HUDEP-2 (cell line): ENCODE data around the gene SPATA20.

Experiments
- DNase-seq, 76 experiments: peaks; one replicate each; lab custom pipeline; 2025; ENCODE audit not compliant: unreplicated experiment in 76 of 76; lab: John Stamatoyannopoulos, UW

SPATA20 gene

DNA sequence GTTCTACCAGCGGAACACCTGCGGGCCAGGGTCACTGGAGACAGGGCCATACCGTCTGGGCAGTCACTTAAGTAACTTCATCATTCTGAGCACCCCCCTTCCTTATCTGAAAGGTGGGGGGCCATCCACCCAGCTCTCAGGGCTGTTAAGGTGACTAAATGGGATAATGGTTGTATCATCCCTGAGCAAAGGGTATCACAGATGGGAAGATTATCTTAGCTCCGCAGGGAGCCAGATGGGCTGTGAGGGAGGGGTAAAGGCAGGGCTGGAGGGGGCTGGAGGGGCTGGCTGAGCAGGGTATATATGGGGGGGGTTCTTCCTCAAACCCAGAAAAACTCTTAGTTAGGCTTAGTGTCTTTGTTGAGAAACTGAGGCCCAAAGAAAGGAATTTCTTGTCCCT, 10.7 kb downstream of the SPATA20 start:
- no peak for DNase-seq

- no peak for DNase-seq
Observed at GRCh38 chr17:50558091-50558490, 11.1 kb downstream of the SPATA20 start.

DNA sequence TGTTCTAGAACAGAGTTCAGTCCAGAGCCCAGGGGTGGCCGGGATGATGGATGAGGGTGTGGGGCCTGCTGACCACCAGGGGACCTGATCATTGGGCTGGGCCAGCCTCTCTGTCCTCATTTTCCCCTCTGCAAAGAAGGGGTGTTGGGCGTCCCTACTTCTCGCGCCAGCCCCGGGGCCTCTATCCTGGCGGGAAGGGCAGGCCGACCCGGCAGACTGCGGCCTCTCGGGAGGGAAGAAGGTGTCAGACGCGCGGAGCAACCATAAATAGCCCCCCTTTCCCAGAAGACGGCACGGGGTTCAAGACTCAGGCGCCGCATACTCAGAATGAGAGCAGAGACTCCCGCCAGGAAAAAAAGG, 11.6 kb downstream of the SPATA20 start:
- DNase-seq, result no peak

- DNase-seq, result peak in 1 of 76 experiments; percentile 7
Observed at GRCh38 chr17:50558941-50559614, 12.1 kb downstream of the SPATA20 start.

DNA sequence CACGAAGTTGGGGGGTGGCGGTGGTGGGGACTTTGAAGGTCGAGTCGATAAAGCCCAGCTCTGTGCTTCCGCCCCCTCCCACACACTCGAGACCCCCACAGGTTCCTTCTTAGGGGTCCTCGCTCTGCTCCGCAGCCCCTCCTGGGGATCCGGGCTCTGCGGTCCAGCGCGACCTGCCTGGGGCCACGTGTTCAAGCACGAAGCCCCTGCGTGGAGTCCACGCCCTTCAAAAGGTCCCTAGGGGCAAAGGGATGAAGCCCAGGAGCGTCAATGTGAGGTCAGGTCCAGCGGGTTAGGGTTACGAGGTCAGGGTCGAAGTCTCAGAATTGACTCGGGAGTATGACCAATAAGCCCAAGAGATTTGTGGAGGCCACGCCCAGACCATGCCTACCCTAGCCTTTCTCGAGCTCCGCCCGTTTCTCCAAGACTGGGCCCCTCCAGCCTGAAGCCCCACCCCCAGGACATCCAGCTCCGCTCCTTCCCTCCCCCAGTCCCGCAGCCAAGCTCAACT, 12.8 kb downstream of the SPATA20 start:
- DNase-seq, result peak in 41 of 76 experiments; percentile 6 to 58 (median 38)

DNA sequence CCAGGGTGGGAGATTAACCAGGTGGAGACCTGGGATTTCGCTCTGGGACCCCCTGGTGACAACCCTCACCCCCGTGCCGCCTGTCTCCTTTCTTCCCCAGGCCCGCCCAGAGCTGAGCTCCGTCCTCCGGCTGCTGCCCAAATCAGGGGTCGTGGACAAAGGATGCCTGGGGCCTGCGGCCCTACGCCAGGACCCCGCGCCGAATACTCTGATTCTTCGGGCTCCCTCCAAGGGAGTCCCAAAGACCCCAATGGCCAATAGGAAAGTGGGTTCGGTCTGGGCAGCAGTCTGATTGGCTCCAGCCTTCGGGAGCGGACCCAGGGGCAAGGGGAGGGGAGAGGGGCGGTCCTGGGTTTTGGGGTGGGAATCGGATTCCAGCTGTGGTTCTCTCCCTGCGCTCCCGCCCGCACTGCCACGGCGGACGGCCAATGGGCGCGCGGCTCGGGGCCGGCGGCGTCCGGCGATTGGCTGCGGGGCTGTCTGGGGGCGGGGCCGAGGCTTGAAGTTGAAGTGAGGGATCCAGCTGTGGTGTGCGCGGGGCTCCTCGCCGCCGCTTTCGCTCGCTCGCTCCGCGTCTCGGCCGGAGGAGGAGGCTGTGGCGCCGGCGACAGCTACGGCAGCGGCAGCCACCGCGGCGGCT, 13.3 kb downstream of the SPATA20 start, which contains the start of gene CACNA1G:
Gene CACNA1G, plus strand, starts transcription at position 531 of the 640 bp plus-strand sequence. CDS start 745 bp downstream, outside the sequence.
- peak in 73 of 76 experiments; percentile 29 to 92 (median 73) for DNase-seq

- no peak for DNase-seq
Observed at GRCh38 chr17:50560931-50561745, 14.2 kb downstream of the SPATA20 start.

DNA sequence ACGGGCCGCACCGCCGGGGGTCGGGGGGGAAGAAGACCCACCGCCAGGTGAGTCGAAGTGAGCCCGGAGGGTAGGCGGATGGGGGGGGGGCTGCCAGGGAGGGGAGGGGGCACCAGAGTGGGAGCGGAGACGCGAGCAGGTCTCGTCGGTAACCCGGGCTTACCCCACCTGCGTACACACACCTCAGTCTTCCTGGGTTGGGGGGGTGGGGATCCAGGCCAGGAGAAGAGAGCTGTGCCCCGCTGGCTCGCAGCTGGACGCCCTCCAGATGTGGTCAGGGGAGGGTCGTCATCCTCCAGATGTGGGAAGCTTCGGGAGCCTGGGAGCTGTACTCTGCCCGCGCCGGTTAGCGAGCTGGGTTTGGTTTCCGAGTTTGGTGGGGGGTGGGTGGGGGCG, 14.8 kb downstream of the SPATA20 start:
- no peak for DNase-seq

DNA sequence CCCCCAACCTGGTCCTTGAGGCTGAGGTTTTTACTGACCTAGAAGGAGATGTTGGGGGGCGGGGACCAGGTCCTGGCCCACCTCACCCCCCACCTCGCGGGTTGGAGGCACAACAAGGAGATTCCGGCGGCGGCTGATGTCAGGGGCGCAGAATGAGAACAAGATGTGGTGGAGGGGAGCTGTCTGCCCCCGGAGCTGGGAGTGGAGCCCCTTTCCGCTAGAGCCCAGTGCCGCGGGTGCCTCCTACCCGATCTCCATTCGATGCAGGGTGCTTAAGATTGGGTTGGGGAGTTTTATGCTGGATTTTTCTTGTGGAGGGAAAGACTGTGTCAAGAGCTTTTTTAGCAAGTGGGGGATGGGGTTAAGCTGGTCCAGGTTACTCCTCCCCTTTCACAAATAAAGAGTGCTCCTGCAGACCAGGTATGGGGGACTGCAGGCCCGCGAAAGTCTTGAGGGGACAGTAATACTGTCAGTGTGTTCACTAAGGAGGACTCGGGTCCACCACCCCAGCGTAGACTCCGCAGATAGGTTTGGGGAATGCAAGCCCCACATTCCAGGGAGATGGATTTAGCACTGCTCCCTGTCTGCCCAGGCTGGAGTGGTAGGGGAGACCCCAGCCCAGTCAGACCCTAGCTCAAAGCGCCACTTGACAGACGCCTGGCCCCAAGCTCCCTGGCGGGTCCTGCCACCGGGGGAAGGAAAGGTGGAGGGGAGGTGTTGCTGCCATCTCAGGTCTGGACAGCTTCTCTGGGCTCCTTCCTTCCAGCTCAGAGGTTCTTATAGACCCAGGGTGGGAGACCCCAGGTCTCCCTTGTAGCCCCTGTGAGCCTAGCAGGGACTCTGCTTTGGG, 15.5 kb downstream of the SPATA20 start:
- DNase-seq, result no peak

GRCh38 chr17:50563092-50563511, 16.1 kb downstream of the SPATA20 start:
- DNase-seq, result no peak

- DNase-seq, result peak in 11 of 76 experiments; percentile 5 to 26 (median 10)
Observed at GRCh38 chr17:50564916-50565315, 17.9 kb downstream of the SPATA20 start.

DNA sequence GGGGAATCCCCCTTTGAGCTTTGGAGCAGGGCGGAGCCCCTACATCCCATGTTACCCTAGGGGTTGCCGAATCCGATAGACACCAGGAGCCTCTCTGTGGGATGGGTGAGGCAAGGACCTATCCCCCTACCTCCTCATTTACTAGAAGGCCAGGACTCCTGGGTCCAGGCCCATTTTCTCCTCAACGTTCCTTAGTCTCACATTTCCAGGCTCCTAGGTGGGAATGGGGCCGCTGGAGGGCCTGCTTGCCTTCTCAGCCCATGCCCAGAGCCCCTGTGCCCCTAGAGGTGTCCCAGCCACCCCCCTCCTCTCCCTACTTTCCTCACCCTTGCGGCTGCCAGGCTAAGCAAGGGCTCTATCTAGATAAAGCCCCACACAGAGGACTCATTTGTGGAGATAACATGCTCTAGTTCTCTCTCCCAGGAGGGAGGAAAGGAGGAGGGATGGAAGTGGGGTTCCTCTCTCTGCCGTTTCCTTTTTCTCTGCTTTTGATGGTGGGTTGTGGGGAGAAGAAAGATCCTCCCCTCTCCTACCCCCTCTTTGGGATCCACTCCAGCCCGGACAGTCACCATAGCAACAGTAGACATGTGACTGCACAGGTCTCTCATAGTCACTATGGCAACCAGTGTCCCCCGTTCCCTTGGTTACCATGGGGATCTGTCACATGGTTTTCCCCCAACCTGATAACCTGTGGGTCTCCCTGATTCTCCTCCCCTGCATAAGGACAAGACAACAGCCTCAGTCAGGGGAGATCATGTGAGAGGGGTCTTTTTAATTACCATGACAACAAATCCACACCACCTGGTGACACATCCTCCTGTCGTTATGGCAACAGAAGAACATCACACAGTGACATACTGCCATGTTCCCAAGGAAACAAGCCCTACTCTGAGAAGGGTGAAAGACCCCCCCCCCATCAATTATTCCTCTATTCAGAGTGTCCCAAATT, 18.7 kb downstream of the SPATA20 start:
- peak in 4 of 76 experiments; percentile 8 to 40 (median 18) for DNase-seq

DNA sequence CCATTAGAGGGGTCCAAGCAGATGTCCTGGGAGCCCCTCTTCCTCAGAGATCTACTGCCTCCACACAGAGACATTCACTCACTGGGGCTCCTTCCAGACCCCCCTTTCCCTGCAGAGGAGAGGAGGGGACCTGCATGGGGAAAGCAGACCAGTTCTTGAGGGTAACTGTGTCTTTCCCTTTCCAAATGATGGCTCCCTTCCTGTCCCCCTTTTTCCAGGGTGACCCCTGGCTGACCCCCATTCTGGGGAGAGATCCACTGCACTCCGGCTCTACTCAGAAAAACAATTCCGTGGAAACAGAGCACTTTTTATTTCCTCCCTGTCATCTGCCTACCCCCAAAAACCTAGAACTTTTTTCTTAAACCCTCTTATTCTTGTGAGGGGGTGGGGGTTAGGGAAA, 19.9 kb downstream of the SPATA20 start:
- no peak for DNase-seq

- no peak for DNase-seq
Observed at GRCh38 chr17:50568659-50569058, 21.7 kb downstream of the SPATA20 start.

DNA sequence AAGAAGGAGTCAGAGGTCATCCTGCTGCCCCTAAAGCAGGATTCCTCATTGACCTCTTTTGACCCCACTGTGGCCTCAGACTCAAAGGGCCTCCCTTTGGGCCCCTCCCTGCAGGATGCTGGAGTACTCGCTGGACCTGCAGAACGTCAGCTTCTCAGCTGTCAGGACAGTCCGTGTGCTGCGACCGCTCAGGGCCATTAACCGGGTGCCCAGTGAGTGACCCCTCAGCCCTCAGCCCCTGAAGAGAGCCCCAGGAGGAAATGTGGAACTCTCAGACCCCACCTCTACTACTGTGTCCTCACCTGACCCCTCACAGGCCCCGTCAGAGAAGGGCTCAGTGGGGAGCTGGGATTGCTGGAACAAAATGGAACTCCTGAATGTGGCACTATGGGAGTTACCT, 22.6 kb downstream of the SPATA20 start:
- no peak for DNase-seq

DNA sequence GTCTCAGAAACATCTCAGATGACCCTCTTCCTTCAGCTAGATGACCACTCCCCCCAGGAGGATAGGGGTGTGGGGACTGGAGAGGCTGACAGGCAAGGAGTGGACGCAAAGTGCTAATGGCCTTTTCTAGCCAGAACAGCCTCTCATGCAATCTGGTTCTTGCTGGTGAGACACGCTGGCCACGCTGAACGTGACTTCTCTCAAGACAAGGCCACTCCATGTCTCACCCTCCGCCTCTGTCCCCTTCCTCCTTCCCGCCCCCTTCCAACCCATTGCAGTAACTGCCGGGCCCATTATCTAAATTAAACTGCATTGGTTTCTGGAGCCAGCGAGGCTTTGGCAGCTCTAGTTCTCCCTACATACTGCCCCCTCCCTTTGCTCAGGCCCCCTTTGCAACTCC, 23.1 kb downstream of the SPATA20 start:
- DNase-seq, result no peak

- DNase-seq, result no peak
Observed at GRCh38 chr17:50570528-50570927, 23.6 kb downstream of the SPATA20 start.

DNA sequence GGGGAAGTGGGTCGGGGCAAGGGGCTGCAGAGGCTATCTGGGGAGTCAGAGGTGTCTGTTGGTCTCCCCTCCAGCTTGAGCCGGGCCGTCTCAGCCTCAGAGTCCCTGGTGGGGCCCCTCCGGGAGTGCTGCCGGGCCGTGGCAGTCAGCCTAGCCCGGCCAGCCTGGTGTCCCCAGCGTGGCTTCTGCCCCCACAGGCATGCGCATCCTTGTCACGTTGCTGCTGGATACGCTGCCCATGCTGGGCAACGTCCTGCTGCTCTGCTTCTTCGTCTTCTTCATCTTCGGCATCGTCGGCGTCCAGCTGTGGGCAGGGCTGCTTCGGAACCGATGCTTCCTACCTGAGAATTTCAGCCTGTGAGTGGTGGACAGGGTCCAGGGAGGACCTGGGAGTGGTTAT, 24.7 kb downstream of the SPATA20 start:
- no peak for DNase-seq

GRCh38 chr17:50572541-50572940, 25.6 kb downstream of the SPATA20 start:
- no peak for DNase-seq
